IPS-20b (cell line): Measurements from ENCODE around the gene BMP7.
A peak's percentile ranks its signal among the peaks of the same experiment; 100 is the strongest.

Experiments
- H3K27ac ChIP-seq: one replicate; pipeline ENCODE4 v1.5.1; 2013; ENCODE audit warnings: low read length
- H3K27me3 ChIP-seq: 2 replicates; pipeline ENCODE4 v1.6.1; 2013; ENCODE audit warnings: mild to moderate bottlenecking, low read length, inconsistent platforms; ENCODE audit not compliant: insufficient read depth
- H3K36me3 ChIP-seq: 2 replicates; pipeline ENCODE4 v1.6.1; 2013; ENCODE audit warnings: low read depth, mild to moderate bottlenecking, inconsistent platforms, low read length, moderate library complexity; ENCODE audit not compliant: insufficient read depth
- H3K4me1 ChIP-seq: 2 replicates; pipeline ENCODE4 v1.6.1; 2013; ENCODE audit warnings: mild to moderate bottlenecking, control low read depth, inconsistent platforms, low read length, moderate library complexity; ENCODE audit not compliant: insufficient read depth
- H3K4me3 ChIP-seq: 2 replicates; pipeline ENCODE4 v1.5.1; 2013; ENCODE audit warnings: mild to moderate bottlenecking, low read length, inconsistent platforms
- H3K9ac ChIP-seq: 2 replicates; pipeline ENCODE4 v1.6.1; 2013; ENCODE audit warnings: low read depth, mild to moderate bottlenecking, inconsistent platforms, low read length, moderate library complexity
- H3K9me3 ChIP-seq: 2 replicates; pipeline ENCODE4 v1.6.1; 2013; ENCODE audit warnings: mild to moderate bottlenecking, low read depth, low read length, inconsistent platforms; ENCODE audit not compliant: insufficient read depth

BMP7 gene

DNA sequence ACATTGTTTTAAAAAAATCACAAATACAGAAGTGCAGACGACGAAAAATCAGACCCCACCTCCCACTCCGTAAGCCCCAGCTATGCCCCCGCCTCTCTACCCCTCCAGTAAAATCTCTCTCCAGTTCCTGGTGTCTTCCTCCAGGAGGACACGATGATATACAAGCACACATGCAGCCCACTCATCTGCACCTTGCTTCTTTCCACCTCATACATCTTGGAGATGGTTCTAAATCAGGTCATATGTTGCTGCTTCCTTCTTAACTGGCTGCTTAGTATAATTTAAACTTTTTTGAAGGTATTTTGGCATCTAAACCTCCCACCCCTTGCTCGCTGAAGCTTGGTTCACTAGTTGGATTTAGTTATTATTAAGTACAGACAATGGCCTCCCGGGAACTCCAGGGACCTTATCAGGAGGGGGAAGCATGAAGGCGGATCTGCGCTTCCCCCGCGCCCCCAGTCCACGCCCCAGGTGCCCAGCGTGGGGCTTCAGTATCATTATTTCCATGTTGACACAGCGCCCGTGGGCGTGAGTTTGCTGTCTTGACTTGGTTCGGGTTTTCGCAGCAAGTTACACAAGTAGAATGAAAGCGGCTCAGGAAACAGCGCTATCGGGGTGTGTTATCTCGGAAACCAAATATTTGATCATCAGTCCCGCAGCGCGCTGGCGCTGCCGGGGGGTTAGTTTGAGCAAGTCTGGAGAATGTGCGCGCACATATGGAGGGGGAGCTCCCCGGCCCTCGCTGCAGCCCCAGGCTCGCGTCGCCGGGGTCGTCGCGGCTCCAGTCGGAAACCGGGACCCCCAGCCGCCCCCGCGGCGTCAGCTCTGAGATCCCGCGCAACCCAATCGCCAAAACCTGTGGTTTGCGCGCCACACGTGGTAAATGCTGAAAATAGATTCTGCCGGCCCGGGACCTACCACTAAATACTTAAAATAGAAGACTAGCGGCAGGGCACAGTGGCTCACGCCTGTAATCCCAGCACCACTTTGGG, 2.3 kb downstream of the BMP7 start:
- H3K36me3 ChIP-seq, result no peaks in the 10 kb centered on the region
- no peaks in the 10 kb centered on the region for H3K9me3 ChIP-seq
- peaks cover 98% of the 10 kb centered on the region for H3K27me3 ChIP-seq
- H3K4me1 ChIP-seq, result peaks cover 50% of the 10 kb centered on the region
- H3K9ac ChIP-seq, result no peak overlapping the region
- H3K4me3 ChIP-seq, result peak overlapping the region; percentile 58
- H3K27ac ChIP-seq, result no peak overlapping the region

DNA sequence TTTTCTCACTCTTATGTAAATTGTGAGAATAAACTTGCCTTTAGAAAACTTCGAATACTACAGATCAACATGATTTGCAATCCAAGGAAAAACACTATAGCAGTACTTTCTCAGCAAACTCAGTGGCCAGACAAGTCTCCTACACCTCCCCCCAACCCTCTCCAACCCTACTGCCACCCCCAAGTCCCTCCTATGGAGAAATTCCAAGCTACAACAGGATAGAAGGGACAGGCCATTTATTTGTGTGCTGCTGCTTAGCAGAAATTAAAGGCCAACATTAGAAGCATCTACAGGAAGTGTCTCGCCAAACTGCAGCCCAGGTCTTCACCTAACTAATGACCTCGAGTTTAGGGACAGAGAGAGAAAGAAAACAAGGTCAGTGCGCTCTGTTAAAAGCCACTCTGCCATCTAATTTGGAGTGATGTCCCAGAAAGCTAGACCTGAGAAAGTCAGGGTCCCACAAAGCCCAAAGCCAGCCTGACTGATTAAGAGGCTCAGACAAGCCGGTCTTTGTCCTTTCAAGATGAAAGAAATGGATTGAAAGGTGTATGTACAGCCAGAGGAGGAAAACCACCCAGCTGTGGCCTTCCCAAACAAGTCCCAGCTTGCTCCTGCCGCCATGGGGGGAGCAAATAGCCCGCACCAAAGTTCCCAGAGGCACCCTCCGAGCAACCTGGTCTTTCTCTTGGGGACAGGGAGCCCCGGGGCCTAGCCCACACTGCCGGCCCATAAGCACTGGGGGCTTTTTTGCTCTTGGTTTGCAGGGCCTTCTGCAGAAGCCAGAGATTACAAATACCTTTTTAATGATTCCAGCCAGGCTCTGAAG, 3.4 kb downstream of the BMP7 start:
- peaks cover 95% of the 10 kb centered on the region for H3K27me3 ChIP-seq
- peak overlapping the region; percentile 58 for H3K4me3 ChIP-seq
- H3K9ac ChIP-seq, result peak overlapping the region; percentile 22; the same call in 1 of the 2 replicates
- H3K27ac ChIP-seq, result no peak overlapping the region
- H3K36me3 ChIP-seq, result no peaks in the 10 kb centered on the region
- no peaks in the 10 kb centered on the region for H3K9me3 ChIP-seq
- peaks cover 54% of the 10 kb centered on the region for H3K4me1 ChIP-seq

DNA sequence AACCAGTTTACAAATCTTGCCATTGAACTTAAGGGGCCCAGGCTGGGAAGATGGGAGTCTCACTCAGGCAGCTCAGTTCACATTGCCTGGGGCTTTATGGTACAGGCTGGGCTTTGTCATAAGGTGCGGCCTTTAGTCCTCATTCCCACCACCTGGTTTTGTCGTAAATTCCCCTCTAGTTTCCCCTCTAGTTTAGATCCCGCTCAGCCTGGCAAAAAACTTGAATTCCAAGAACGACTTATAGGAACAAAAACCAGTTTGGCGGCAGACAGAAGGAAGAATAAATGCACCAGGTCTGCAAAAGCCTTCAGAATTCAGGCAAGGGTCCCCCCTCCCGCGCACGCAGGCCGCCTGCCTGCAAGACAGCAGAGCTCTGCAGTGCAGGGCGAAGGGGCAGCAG, 4.1 kb downstream of the BMP7 start:
- Histone ChIP-seq H3K27ac (no peak overlapping the region), H3K36me3 (no peaks in the 10 kb centered on the region), H3K9me3 (no peaks in the 10 kb centered on the region), H3K9ac (no peak overlapping the region), H3K27me3 (peaks cover 88% of the 10 kb centered on the region), H3K4me3 (peak overlapping the region; percentile 1; the same call in 1 of the 2 replicates), H3K4me1 (peaks cover 57% of the 10 kb centered on the region)

DNA sequence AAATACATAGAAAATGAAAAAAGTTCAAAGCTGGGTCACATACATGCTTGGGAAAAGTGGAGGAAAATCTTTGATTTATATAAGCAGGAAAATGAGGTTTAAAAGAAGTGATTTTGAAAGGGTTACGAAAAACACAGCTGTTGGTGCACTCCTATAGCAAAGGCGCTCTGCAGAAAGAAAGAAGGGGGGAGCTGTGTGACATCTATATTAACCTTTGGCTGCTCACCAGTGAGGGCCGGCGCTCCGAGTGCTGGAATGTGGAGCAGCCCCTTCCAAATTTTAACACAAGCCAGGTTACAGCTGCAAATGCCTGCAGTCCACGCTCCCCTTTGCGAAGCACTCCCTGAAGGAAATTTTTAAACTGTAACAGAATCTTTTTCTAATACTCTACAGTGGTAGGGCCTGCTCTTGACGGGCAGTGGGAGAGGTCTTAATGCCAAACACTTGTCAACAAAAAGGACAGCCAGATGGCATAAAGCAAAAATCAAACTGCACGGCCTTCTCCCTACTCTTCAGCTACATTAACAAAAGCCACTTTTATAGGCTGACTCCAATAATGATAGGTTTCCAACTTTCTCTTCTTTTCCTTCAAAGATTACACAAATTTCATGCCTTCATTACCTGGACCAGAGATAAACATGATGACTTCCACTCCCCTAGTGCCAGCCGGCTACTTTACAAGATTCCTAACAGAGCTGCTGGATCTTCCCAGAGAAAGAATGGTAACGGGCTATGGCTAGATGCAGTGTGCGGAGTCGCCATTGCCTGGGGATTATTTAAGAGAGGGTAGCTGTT, 4.8 kb downstream of the BMP7 start:
- no peak overlapping the region for H3K9ac ChIP-seq
- H3K27ac ChIP-seq, result no peak overlapping the region
- peaks cover 57% of the 10 kb centered on the region for H3K4me1 ChIP-seq
- peaks cover 82% of the 10 kb centered on the region for H3K27me3 ChIP-seq
- H3K36me3 ChIP-seq, result no peaks in the 10 kb centered on the region
- 0 out of 2 replicates have a peak overlapping the region, but pooled peaks have one; percentile 23 for H3K4me3 ChIP-seq
- no peaks in the 10 kb centered on the region for H3K9me3 ChIP-seq

GRCh38 chr20:57260934-57261333, 5.5 kb downstream of the BMP7 start:
- 0 out of 2 replicates have a peak overlapping the region, but pooled peaks have one; percentile 23 for H3K4me3 ChIP-seq
- H3K4me1 ChIP-seq, result peaks cover 61% of the 10 kb centered on the region
- peaks cover 77% of the 10 kb centered on the region for H3K27me3 ChIP-seq
- no peak overlapping the region for H3K9ac ChIP-seq
- no peak overlapping the region for H3K27ac ChIP-seq
- no peaks in the 10 kb centered on the region for H3K9me3 ChIP-seq
- no peaks in the 10 kb centered on the region for H3K36me3 ChIP-seq

GRCh38 chr20:57259938-57260921, 6.2 kb downstream of the BMP7 start:
- no peak overlapping the region for H3K9ac ChIP-seq
- H3K9me3 ChIP-seq, result no peaks in the 10 kb centered on the region
- H3K4me1 ChIP-seq, result peaks cover 64% of the 10 kb centered on the region
- no peak overlapping the region for H3K4me3 ChIP-seq
- H3K36me3 ChIP-seq, result no peaks in the 10 kb centered on the region
- no peak overlapping the region for H3K27ac ChIP-seq
- H3K27me3 ChIP-seq, result peaks cover 70% of the 10 kb centered on the region

- Histone ChIP-seq H3K27ac (no peak overlapping the region), H3K27me3 (peaks cover 61% of the 10 kb centered on the region), H3K4me3 (no peak overlapping the region), H3K9me3 (no peaks in the 10 kb centered on the region), H3K4me1 (peaks cover 64% of the 10 kb centered on the region), H3K36me3 (no peaks in the 10 kb centered on the region), H3K9ac (no peak overlapping the region)
Observed at GRCh38 chr20:57259121-57259937, 7.1 kb downstream of the BMP7 start.

- H3K9ac ChIP-seq, result no peak overlapping the region
- H3K27ac ChIP-seq, result no peak overlapping the region
- H3K27me3 ChIP-seq, result peaks cover 47% of the 10 kb centered on the region
- no peaks in the 10 kb centered on the region for H3K9me3 ChIP-seq
- no peak overlapping the region; the same call in 1 of the 2 replicates for H3K4me3 ChIP-seq
- H3K4me1 ChIP-seq, result peaks cover 51% of the 10 kb centered on the region
- no peaks in the 10 kb centered on the region for H3K36me3 ChIP-seq
Observed at GRCh38 chr20:57257701-57258453, 8.6 kb downstream of the BMP7 start.

DNA sequence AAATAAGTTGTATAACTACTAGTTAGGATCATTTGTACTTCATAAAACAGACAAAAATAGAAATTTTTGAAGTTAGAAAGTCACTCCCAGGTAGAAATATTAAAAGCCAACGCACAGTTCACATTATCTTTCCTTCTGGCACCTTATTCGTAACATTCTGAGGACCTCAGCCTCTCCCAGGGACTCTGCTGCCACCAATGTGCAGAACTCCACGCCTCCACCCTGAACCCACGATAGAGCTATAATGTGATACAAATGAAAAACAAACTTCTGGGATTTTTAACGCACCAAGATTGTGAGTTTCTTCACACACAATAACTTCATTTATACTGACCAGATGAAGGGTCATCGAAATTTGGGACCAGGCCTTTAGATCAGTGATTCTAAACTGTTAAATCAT, 9.5 kb downstream of the BMP7 start:
- no peak overlapping the region for H3K4me3 ChIP-seq
- no peak overlapping the region for H3K27ac ChIP-seq
- H3K9ac ChIP-seq, result no peak overlapping the region
- H3K27me3 ChIP-seq, result peaks cover 37% of the 10 kb centered on the region
- no peaks in the 10 kb centered on the region for H3K36me3 ChIP-seq
- H3K4me1 ChIP-seq, result peaks cover 45% of the 10 kb centered on the region
- H3K9me3 ChIP-seq, result no peaks in the 10 kb centered on the region
